Liver (tissue), 9 donors: ENCODE results near the gene SPRR1A. TPM values are rescaled to one million over a fixed set of nuclear protein-coding genes. Genes with fewer than 3 reads are reported as not detected.

ENCODE experiments used
- DNase-seq: peaks from one replicate; pipeline ENCODE4 v3.0.0-alpha.2; 2017; ENCODE audit warnings: low spot score
- H3K27ac ChIP-seq, 2 donors: one replicate each; pipeline ENCODE4 v1.7.0; 2013; ENCODE audit warnings: inconsistent platforms in 2 of 2, low read length in 2 of 2, control low read depth in 1 of 2, low read depth in 1 of 2, mild to moderate bottlenecking in 1 of 2
- H3K27me3 ChIP-seq, 4 donors: one replicate each; pipeline versions ENCODE4 v1.6.1 to v1.7.0; 2013; ENCODE audit warnings: low read length in 3 of 4, inconsistent platforms in 1 of 4, mild to moderate bottlenecking in 1 of 4, moderate library complexity in 1 of 4; ENCODE audit not compliant: control insufficient read depth in 4 of 4, insufficient read depth in 4 of 4
- H3K36me3 ChIP-seq, 4 donors: one replicate each; pipeline versions ENCODE4 v1.6.1 to v1.7.0; 2013; ENCODE audit warnings: low read length in 3 of 4, mild to moderate bottlenecking in 3 of 4, low read depth in 1 of 4, moderate library complexity in 1 of 4; ENCODE audit not compliant: control insufficient read depth in 4 of 4, insufficient read depth in 3 of 4
- H3K4me1 ChIP-seq, 4 donors: one replicate each; pipeline versions ENCODE4 v1.6.1 to v1.7.0; 2013; ENCODE audit warnings: low read length in 3 of 4, mild to moderate bottlenecking in 3 of 4, moderate library complexity in 1 of 4; ENCODE audit not compliant: control insufficient read depth in 4 of 4, insufficient read depth in 4 of 4
- H3K4me3 ChIP-seq, 3 donors: one replicate each; pipeline versions ENCODE4 v1.6.1 to v1.7.0; 2013; ENCODE audit warnings: low read length in 3 of 3, control low read depth in 1 of 3, low read depth in 1 of 3, mild to moderate bottlenecking in 1 of 3
- H3K9ac ChIP-seq, 2 donors: one replicate each; pipeline ENCODE4 v1.7.0; 2013; ENCODE audit warnings: low read length in 2 of 2, mild to moderate bottlenecking in 2 of 2, moderate library complexity in 2 of 2, control low read depth in 1 of 2, low read depth in 1 of 2
- H3K9me3 ChIP-seq, 4 donors: one replicate each; pipeline versions ENCODE4 v1.6.1 to v1.7.0; 2013; ENCODE audit warnings: low read length in 3 of 4; ENCODE audit not compliant: control insufficient read depth in 4 of 4
- EGR1 ChIP-seq, 2 donors: IDR thresholded peaks; 2 replicates each; pipeline ENCODE4 v1.6.1; 2016 to 2018; ENCODE audit warnings: antibody characterized with exemption in 2 of 2, low read depth in 2 of 2
- FOXA1 ChIP-seq: IDR thresholded peaks from 2 replicates; pipeline ENCODE4 v1.6.1; 2016; ENCODE audit warnings: antibody characterized with exemption
- FOXA2 ChIP-seq: IDR thresholded peaks from 2 replicates; pipeline ENCODE4 v1.6.1; 2016; ENCODE audit warnings: antibody characterized with exemption
- GABPA ChIP-seq, 2 donors: IDR thresholded peaks in 1 of 2; conservative IDR thresholded peaks in 1 of 2; 2 replicates each; pipeline ENCODE4 v1.6.1; 2016; ENCODE audit warnings: antibody characterized with exemption in 2 of 2, mild to moderate bottlenecking in 1 of 2, moderate library complexity in 1 of 2
- HNF4A ChIP-seq, 2 donors: conservative IDR thresholded peaks; 2 replicates each; pipeline ENCODE4 v1.6.1; 2016; ENCODE audit warnings: antibody characterized with exemption in 2 of 2, mild to moderate bottlenecking in 2 of 2
- HNF4G ChIP-seq: IDR thresholded peaks from 2 replicates; pipeline ENCODE4 v1.6.1; 2016; ENCODE audit warnings: antibody characterized with exemption
- JUND ChIP-seq, 2 donors: IDR thresholded peaks; 2 replicates each; pipeline ENCODE4 v1.6.1; 2016; ENCODE audit warnings: antibody characterized with exemption in 2 of 2
- NR2F2 ChIP-seq: IDR thresholded peaks from 2 replicates; pipeline ENCODE4 v1.6.1; 2016; ENCODE audit warnings: antibody characterized with exemption
- RAD21 ChIP-seq, 2 donors: IDR thresholded peaks; 2 replicates each; pipeline ENCODE4 v1.6.1; 2016; ENCODE audit warnings: antibody characterized with exemption in 2 of 2, mild to moderate bottlenecking in 2 of 2
- RXRA ChIP-seq, 2 donors: IDR thresholded peaks; 2 replicates each; pipeline ENCODE4 v1.6.1; 2017 to 2018; ENCODE audit warnings: antibody characterized with exemption in 2 of 2, mild to moderate bottlenecking in 1 of 2
- SP1 ChIP-seq: IDR thresholded peaks from 2 replicates; pipeline ENCODE4 v1.6.1; 2018; ENCODE audit warnings: antibody characterized with exemption, mild to moderate bottlenecking
- TAF1 ChIP-seq: conservative IDR thresholded peaks from 2 replicates; pipeline ENCODE4 v1.6.1; 2016; ENCODE audit warnings: antibody characterized with exemption, mild to moderate bottlenecking
- YY1 ChIP-seq: IDR thresholded peaks from 2 replicates; pipeline ENCODE4 v1.6.1; 2016; ENCODE audit warnings: antibody characterized with exemption, mild to moderate bottlenecking
- WGBS: extraction: QIAGEN DNeasy Blood & Tissue Kit; methylation state at CpG from one replicate; pipeline ENCODE4 v1.1.7; 2013; 5-methylcytosine and 5-hydroxymethylcytosine counted together
- polyA plus RNA-seq, 2 donors: library from polyadenylated mRNA; stranded (reverse) in 1 of 2; unstranded in 1 of 2; fragments of 200-250 nt in 1 of 2; fragments of >200 nt in 1 of 2; fragmentation: Nextera tagmentation in 1 of 2; extraction: Ambion mirVana in 1 of 2; gene quantifications; one replicate each; pipeline versions ENCODE4 v1.2.1 to v1.2.3, GENCODE V29; 2013 to 2015
- total RNA-seq, 2 donors: library from RNA; depleted of rRNA; stranded (reverse); fragments of >200 nt; gene quantifications; one replicate each; pipeline ENCODE4 v1.2.3, GENCODE V29; 2014
- TF ChIP-seq, protein P1 (sequence below): fragments of 150-350 bp; IDR thresholded peaks from 2 replicates; pipeline ENCODE4 v1.5.1; 2017; ENCODE audit warnings: improper control_type of control experiment, low read depth, low read length; ENCODE audit not compliant: missing input control
- TF ChIP-seq, protein P2 (sequence below): IDR thresholded peaks from 2 replicates; pipeline ENCODE4 v1.6.1; 2016; ENCODE audit warnings: antibody characterized with exemption
- TF ChIP-seq, protein P3 (sequence below): IDR thresholded peaks from 2 replicates; pipeline ENCODE4 v1.6.1; 2016; ENCODE audit warnings: antibody characterized with exemption
- TF ChIP-seq, protein P4 (sequence below): IDR thresholded peaks from 2 replicates; pipeline ENCODE4 v1.6.1; 2016; ENCODE audit warnings: antibody characterized with exemption
- TF ChIP-seq, protein P5 (sequence below): IDR thresholded peaks from 2 replicates; pipeline ENCODE4 v1.6.1; 2016; ENCODE audit warnings: antibody characterized with exemption, mild to moderate bottlenecking
- donor health status: healthy.
- donor health status: healthy.
- donor health status: healthy.
- donor health status: healthy.
- donor health status: healthy.

The SPRR1A gene
- total and polyA plus RNA-seq, 4 donors, result not detected

DNA sequence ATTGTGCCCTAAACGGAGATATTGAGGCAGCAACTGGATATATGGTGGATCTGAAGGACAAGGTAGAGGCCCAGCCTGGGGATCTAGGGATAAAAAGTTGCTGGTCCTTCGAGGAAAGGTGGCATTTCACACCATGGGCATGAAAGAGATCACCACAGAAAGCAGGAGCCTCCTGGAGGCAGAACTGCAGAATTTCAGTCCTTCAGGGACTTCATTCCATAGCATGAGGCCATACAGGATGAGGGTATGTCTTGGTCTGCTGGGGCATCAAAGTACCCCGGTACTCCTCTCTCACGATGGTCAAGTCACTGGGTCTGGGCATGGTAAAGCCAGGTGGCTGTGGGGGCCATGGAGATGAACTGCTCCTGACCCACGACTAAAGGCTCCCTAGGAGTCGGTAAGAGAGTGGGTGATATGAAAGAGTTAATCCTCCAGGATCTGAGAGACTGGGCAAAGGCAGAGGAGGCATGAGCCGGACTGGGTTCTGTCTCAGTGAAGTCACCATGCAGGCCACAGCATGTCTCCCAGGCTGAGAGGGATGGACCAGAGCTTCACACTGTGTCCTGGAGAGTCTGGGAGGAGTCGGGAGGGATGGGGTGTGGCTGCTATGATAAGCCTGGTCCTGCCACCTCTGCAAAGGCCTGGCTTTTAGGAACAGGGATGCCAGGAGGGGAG lies 42.7 kb upstream of the SPRR1A start:
- Histone ChIP-seq H3K36me3 (no peaks in the 10 kb centered on the region), H3K27ac (no peak overlapping the region), H3K4me3 (no peak overlapping the region), H3K27me3 (no peaks in the 10 kb centered on the region), H3K4me1 (peaks cover 2 to 23% (median 18%) of the 10 kb centered on the region in 4 donors), H3K9ac (no peak overlapping the region), H3K9me3 (no peaks in the 10 kb centered on the region)
- TF ChIP-seq EGR1 (IDR thresholded peaks at IDR 0.05; ENCODE audit: low read depth in 2 of 2) (no peak), TAF1 (no peak), FOXA1 (no peak), HNF4A (conservative IDR thresholded peaks at IDR 0.05) (no peak), GABPA (IDR thresholded peaks at IDR 0.05 in 1 of 2, conservative IDR thresholded peaks at IDR 0.05 in 1 of 2) (no peak), RAD21 (IDR thresholded peaks at IDR 0.05) (no peak), NR2F2 (no peak), YY1 (no peak), RXRA (IDR thresholded peaks at IDR 0.05) (no peak), FOXA2 (no peak), HNF4G (no peak), JUND (IDR thresholded peaks at IDR 0.05) (no peak), SP1 (no peak)
- TF ChIP-seq, protein P1, sequence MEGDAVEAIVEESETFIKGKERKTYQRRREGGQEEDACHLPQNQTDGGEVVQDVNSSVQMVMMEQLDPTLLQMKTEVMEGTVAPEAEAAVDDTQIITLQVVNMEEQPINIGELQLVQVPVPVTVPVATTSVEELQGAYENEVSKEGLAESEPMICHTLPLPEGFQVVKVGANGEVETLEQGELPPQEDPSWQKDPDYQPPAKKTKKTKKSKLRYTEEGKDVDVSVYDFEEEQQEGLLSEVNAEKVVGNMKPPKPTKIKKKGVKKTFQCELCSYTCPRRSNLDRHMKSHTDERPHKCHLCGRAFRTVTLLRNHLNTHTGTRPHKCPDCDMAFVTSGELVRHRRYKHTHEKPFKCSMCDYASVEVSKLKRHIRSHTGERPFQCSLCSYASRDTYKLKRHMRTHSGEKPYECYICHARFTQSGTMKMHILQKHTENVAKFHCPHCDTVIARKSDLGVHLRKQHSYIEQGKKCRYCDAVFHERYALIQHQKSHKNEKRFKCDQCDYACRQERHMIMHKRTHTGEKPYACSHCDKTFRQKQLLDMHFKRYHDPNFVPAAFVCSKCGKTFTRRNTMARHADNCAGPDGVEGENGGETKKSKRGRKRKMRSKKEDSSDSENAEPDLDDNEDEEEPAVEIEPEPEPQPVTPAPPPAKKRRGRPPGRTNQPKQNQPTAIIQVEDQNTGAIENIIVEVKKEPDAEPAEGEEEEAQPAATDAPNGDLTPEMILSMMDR, result no peak
- TF ChIP-seq, protein P2, sequence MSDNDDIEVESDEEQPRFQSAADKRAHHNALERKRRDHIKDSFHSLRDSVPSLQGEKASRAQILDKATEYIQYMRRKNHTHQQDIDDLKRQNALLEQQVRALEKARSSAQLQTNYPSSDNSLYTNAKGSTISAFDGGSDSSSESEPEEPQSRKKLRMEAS, result no peak
- TF ChIP-seq, protein P3, sequence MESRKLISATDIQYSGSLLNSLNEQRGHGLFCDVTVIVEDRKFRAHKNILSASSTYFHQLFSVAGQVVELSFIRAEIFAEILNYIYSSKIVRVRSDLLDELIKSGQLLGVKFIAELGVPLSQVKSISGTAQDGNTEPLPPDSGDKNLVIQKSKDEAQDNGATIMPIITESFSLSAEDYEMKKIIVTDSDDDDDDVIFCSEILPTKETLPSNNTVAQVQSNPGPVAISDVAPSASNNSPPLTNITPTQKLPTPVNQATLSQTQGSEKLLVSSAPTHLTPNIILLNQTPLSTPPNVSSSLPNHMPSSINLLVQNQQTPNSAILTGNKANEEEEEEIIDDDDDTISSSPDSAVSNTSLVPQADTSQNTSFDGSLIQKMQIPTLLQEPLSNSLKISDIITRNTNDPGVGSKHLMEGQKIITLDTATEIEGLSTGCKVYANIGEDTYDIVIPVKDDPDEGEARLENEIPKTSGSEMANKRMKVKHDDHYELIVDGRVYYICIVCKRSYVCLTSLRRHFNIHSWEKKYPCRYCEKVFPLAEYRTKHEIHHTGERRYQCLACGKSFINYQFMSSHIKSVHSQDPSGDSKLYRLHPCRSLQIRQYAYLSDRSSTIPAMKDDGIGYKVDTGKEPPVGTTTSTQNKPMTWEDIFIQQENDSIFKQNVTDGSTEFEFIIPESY, result no peak
- TF ChIP-seq, protein P4, sequence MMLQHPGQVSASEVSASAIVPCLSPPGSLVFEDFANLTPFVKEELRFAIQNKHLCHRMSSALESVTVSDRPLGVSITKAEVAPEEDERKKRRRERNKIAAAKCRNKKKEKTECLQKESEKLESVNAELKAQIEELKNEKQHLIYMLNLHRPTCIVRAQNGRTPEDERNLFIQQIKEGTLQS, result no peak
- TF ChIP-seq, protein P5, sequence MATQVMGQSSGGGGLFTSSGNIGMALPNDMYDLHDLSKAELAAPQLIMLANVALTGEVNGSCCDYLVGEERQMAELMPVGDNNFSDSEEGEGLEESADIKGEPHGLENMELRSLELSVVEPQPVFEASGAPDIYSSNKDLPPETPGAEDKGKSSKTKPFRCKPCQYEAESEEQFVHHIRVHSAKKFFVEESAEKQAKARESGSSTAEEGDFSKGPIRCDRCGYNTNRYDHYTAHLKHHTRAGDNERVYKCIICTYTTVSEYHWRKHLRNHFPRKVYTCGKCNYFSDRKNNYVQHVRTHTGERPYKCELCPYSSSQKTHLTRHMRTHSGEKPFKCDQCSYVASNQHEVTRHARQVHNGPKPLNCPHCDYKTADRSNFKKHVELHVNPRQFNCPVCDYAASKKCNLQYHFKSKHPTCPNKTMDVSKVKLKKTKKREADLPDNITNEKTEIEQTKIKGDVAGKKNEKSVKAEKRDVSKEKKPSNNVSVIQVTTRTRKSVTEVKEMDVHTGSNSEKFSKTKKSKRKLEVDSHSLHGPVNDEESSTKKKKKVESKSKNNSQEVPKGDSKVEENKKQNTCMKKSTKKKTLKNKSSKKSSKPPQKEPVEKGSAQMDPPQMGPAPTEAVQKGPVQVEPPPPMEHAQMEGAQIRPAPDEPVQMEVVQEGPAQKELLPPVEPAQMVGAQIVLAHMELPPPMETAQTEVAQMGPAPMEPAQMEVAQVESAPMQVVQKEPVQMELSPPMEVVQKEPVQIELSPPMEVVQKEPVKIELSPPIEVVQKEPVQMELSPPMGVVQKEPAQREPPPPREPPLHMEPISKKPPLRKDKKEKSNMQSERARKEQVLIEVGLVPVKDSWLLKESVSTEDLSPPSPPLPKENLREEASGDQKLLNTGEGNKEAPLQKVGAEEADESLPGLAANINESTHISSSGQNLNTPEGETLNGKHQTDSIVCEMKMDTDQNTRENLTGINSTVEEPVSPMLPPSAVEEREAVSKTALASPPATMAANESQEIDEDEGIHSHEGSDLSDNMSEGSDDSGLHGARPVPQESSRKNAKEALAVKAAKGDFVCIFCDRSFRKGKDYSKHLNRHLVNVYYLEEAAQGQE, result no peak
- 66% methylated on average over 8 of the region's 8 CpGs for WGBS
- DNase-seq, result no peak
